HepG2 (cell line): ENCODE measurements around the gene AFTPH. TPM values are rescaled to one million over a fixed set of nuclear protein-coding genes. Genes with fewer than 3 reads are reported as not detected.

Source experiments
- ARID4A ChIP-seq: sonication (generic); formaldehyde crosslinking; IDR thresholded peaks from 2 replicates; pipeline ENCODE4 v1.5.0; 2020; ENCODE audit warnings: mild to moderate bottlenecking, missing genetic modification reagents, borderline replicate concordance
- ARID5B ChIP-seq: IDR thresholded peaks from 2 replicates; pipeline ENCODE4 v1.4.0; 2020; ENCODE audit warnings: mild to moderate bottlenecking, missing genetic modification reagents
- MBNL3 ChIP-seq: fragments of 250-450 bp; sonication (Bioruptor Pico); conservative IDR thresholded peaks from 2 replicates; pipeline ENCODE4 v1.8.0; 2022; ENCODE audit warnings: mild to moderate bottlenecking, inconsistent platforms
- NFE2 ChIP-seq: sonication (generic); formaldehyde crosslinking; IDR thresholded peaks from 2 replicates; pipeline ENCODE4 v1.4.0; 2020; ENCODE audit warnings: missing genetic modification reagents
- SMARCE1 ChIP-seq: fragments of 450-650 bp; IDR thresholded peaks from 2 replicates; pipeline ENCODE4 v1.6.1; 2017; ENCODE audit warnings: borderline replicate concordance
- TRIM24 ChIP-seq: sonication (generic); formaldehyde crosslinking; IDR thresholded peaks from 2 replicates; pipeline ENCODE4 v1.8.0; 2022; ENCODE audit warnings: mild to moderate bottlenecking, missing genetic modification reagents
- ZNF3 ChIP-seq: IDR thresholded peaks from 2 replicates; pipeline ENCODE4 v1.7.0; 2017; ENCODE audit warnings: inconsistent platforms
- ZNF451 ChIP-seq: sonication (generic); formaldehyde crosslinking; IDR thresholded peaks from 2 replicates; pipeline ENCODE4 v1.5.0; 2020; ENCODE audit warnings: mild to moderate bottlenecking, missing genetic modification reagents
- polyA plus RNA-seq, 8 experiments: library from polyadenylated mRNA; depleted of rRNA in 3 of 8; stranded (reverse) in 7 of 8; unstranded in 1 of 8; fragments of >200 nt; fragmentation: Illumina TruSeq in 4 of 8; extraction: Trizol in 4 of 8; gene quantifications; 2 replicates each; pipeline versions ENCODE4 v1.2.1 to v1.2.3, GENCODE V29; 2011 to 2016; ENCODE audit warnings: low read depth in 4 of 8, missing spikeins in 1 of 8, mixed read lengths in 1 of 8; ENCODE audit not compliant: insufficient read depth in 1 of 8
- total RNA-seq, 5 experiments: library from RNA; depleted of rRNA; stranded (reverse); fragments of >200 nt; fragmentation: Illumina TruSeq; extraction: Trizol; gene quantifications; 2 replicates each; pipeline ENCODE4 v1.2.3, GENCODE V29; 2016; ENCODE audit warnings: low read depth in 1 of 5

AFTPH gene
- total and polyA plus RNA-seq, 2 of the 13 experiments (the other 11 are each of a cell fraction or from before 2014, with no cell fraction given) = 27.5 to 36.8 TPM

- no peak for TF ChIP-seq ARID4A (CRISPR knock-in tag)
- TF ChIP-seq MBNL3 (CRISPR knock-in tag) = no peak
- no peak for TF ChIP-seq SMARCE1
- no peak for TF ChIP-seq ZNF3
- TF ChIP-seq NFE2 (CRISPR knock-in tag) = no peak
- no peak for TF ChIP-seq TRIM24 (CRISPR knock-in tag)
- no peak for TF ChIP-seq ZNF451 (CRISPR knock-in tag)
- TF ChIP-seq ARID5B (CRISPR knock-in tag) = no peak
These were observed 105.7 kb downstream of the AFTPH start (continued) for GRCh38 chr2:64629875-64630274.
